SU-DHL-6 (cell line): ENCODE data around the gene OMA1.

Experiments
- H2AFZ ChIP-seq: fragments of 200-600 bp; sonication (generic); 2 replicates; pipeline ENCODE4 v1.6.1; 2014; ENCODE audit warnings: low read depth, mild to moderate bottlenecking, moderate library complexity, mixed read lengths, antibody characterized with exemption, low read length; ENCODE audit not compliant: severe bottlenecking
- H3F3A ChIP-seq: fragments of 200-600 bp; shearing (Covaris generic); 2 replicates; pipeline ENCODE4 v1.6.0; 2016; ENCODE audit warnings: antibody characterized with exemption, mild to moderate bottlenecking; ENCODE audit not compliant: insufficient read depth
- H3K27ac ChIP-seq: fragments of 200-600 bp; sonication (generic); 2 replicates; pipeline ENCODE4 v1.5.1; 2016; ENCODE audit warnings: low read depth, mild to moderate bottlenecking, low read length, moderate library complexity, mixed read lengths
- H3K27me3 ChIP-seq: fragments of 200-600 bp; sonication (generic), shearing (Covaris generic); 2 replicates; pipeline ENCODE4 v1.6.0; 2014; ENCODE audit warnings: mild to moderate bottlenecking, low read length
- H3K36me3 ChIP-seq: fragments of 200-600 bp; sonication (generic); 2 replicates; pipeline ENCODE4 v1.6.1; 2014; ENCODE audit warnings: mild to moderate bottlenecking, low read length, mixed read lengths
- H3K4me2 ChIP-seq: fragments of 300-600, 200-600 bp; shearing (Covaris generic), sonication (generic); 2 replicates; pipeline ENCODE4 v1.6.0; 2014; ENCODE audit warnings: low read length, low read depth, mild to moderate bottlenecking; ENCODE audit not compliant: poor library complexity, severe bottlenecking
- H3K4me3 ChIP-seq: fragments of 200-600 bp; sonication (generic); 2 replicates; pipeline ENCODE4 v1.5.1; 2014; ENCODE audit warnings: antibody characterized with exemption, low read length, mild to moderate bottlenecking, mixed read lengths; ENCODE audit not compliant: insufficient read depth, poor library complexity, severe bottlenecking
- H3K79me2 ChIP-seq: fragments of 200-600 bp; sonication (generic); 2 replicates; pipeline ENCODE4 v1.6.1; 2014; ENCODE audit warnings: mild to moderate bottlenecking, low read length, moderate library complexity; ENCODE audit not compliant: insufficient read depth
- H3K9ac ChIP-seq: fragments of 200-600 bp; sonication (generic); 2 replicates; pipeline ENCODE4 v1.7.0; 2014; ENCODE audit warnings: mild to moderate bottlenecking, low read length
- H3K9me2 ChIP-seq: fragments of 200-600 bp; sonication (generic); replicated peaks from 2 replicates; pipeline ENCODE4 v1.6.1; 2014; ENCODE audit warnings: low read length; ENCODE audit not compliant: insufficient read depth
- H3K9me3 ChIP-seq: fragments of 200-600 bp; sonication (generic); 2 replicates; pipeline ENCODE4 v1.6.1; 2014; ENCODE audit warnings: low read length, mixed read lengths; ENCODE audit not compliant: insufficient read depth
- H4K20me1 ChIP-seq: fragments of 200-600 bp; sonication (generic); 2 replicates; pipeline ENCODE4 v1.6.1; 2014; ENCODE audit warnings: low read depth, mild to moderate bottlenecking, antibody characterized with exemption, low read length, moderate library complexity, mixed read lengths
- CTCF ChIP-seq: fragments of 200-600 bp; sonication (generic); IDR thresholded peaks from one replicate; pipeline ENCODE4 v1.5.1; 2017; ENCODE audit warnings: antibody characterized with exemption, mild to moderate bottlenecking, low read length, moderate library complexity; ENCODE audit not compliant: insufficient read depth, poor library complexity, severe bottlenecking
- EZH2phosphoT487 ChIP-seq: fragments of 200-600 bp; sonication (generic), shearing (Covaris generic); conservative IDR thresholded peaks from 2 replicates; pipeline ENCODE4 v1.6.1; 2018; ENCODE audit warnings: mild to moderate bottlenecking, antibody characterized with exemption, low read length, moderate library complexity, mixed read lengths

The OMA1 gene

GRCh38 chr1:58576727-58577653 lies 30.5 kb upstream of the OMA1 start, which contains the start of gene TACSTD2:
Gene TACSTD2, minus strand, starts transcription at chr1:58577252. Its CDS starts 96 bp downstream, at chr1:58577156.
- no peaks in the 10 kb centered on the region for H3F3A ChIP-seq
- H3K27ac ChIP-seq: no peak within 1 kb of the TSS

GRCh38 chr1:58576325-58576726 lies 29.8 kb upstream of the OMA1 start:
- Histone ChIP-seq H2AFZ (no peak overlapping the region), H3K9me2 (no peaks in the 10 kb centered on the region), H3K79me2 (no peaks in the 10 kb centered on the region), H3K9me3 (no peaks in the 10 kb centered on the region), H3K4me2 (no peak overlapping the region), H3K4me3 (no peak overlapping the region), H3K9ac (no peak overlapping the region), H3K27me3 (no peaks in the 10 kb centered on the region; the same call in 1 of the 2 replicates), H4K20me1 (no peaks in the 10 kb centered on the region), H3K36me3 (no peaks in the 10 kb centered on the region), H3F3A (no peaks in the 10 kb centered on the region), H3K27ac (no peak overlapping the region)
- TF ChIP-seq CTCF (no peak), EZH2phosphoT487 (no peak)

More at GRCh38 chr1:58576727-58577653, 30.5 kb upstream of the OMA1 start, which contains the start of gene TACSTD2:
- Histone ChIP-seq H2AFZ (no peak within 1 kb of the TSS), H3K36me3 (no peaks in the 10 kb centered on the region), H3K4me2 (no peak within 1 kb of the TSS), H3K9ac (no peak within 1 kb of the TSS), H4K20me1 (no peaks in the 10 kb centered on the region), H3K4me3 (no peak within 1 kb of the TSS), H3K79me2 (no peaks in the 10 kb centered on the region), H3K27me3 (no peaks in the 10 kb centered on the region), H3K9me2 (no peaks in the 10 kb centered on the region), H3K9me3 (no peaks in the 10 kb centered on the region)
- TF ChIP-seq CTCF (no peak), EZH2phosphoT487 (no peak)

GRCh38 chr1:58575551-58576324 lies 29.2 kb upstream of the OMA1 start:
- H3K27me3 ChIP-seq: no peaks in the 10 kb centered on the region; the same call in 1 of the 2 replicates
- H3K36me3 ChIP-seq: no peaks in the 10 kb centered on the region
- no peaks in the 10 kb centered on the region for H3K79me2 ChIP-seq
- no peaks in the 10 kb centered on the region for H3F3A ChIP-seq
- H3K27ac ChIP-seq: no peak overlapping the region
- H3K4me2 ChIP-seq: no peak overlapping the region
- no peak overlapping the region for H3K9ac ChIP-seq
- no peak overlapping the region for H3K4me3 ChIP-seq
- H2AFZ ChIP-seq: no peak overlapping the region
- H3K9me2 ChIP-seq: no peaks in the 10 kb centered on the region
- H4K20me1 ChIP-seq: no peaks in the 10 kb centered on the region
- no peak for TF ChIP-seq CTCF
- TF ChIP-seq EZH2phosphoT487: no peak
- H3K9me3 ChIP-seq: no peaks in the 10 kb centered on the region
